ENCODE results near the gene BRIX1.
A peak's percentile ranks its signal among the peaks of the same experiment; 100 is the strongest.

Gene BRIX1

GRCh38 chr5:34924462-34924765, 8.9 kb downstream of the BRIX1 start:
- no peaks in the 10 kb centered on the region for H4K20me1 ChIP-seq (ENCODE audit: insufficient read depth, low read length)
- peaks cover 26% of the 10 kb centered on the region for H3K79me2 ChIP-seq (ENCODE audit: low read length)
- TF ChIP-seq CTCF (IDR thresholded peaks at IDR 0.05; ENCODE audit: low read depth, low read length) = no peak
- no peak for TF ChIP-seq EZH2phosphoT487 (IDR thresholded peaks at IDR 0.05; ENCODE audit: low read depth)
- no peaks in the 10 kb centered on the region for H3K9me3 ChIP-seq (ENCODE audit: insufficient read depth, low read length)
- H3K36me3 ChIP-seq (replicated peaks; ENCODE audit: low read depth, low read length) = peaks cover 45% of the 10 kb centered on the region
- no peak overlapping the region for H2AFZ ChIP-seq (ENCODE audit: low read depth, low read length)
- no peak overlapping the region for H3K9ac ChIP-seq (ENCODE audit: low read length)
- H3K4me3 ChIP-seq (ENCODE audit: low read length) = no peak overlapping the region
- H3K4me2 ChIP-seq (ENCODE audit: low read length) = no peak overlapping the region
- H3K4me1 ChIP-seq (ENCODE audit: low read length) = peaks cover 8% of the 10 kb centered on the region
- H3K27me3 ChIP-seq (ENCODE audit: low read depth, low read length) = no peaks in the 10 kb centered on the region
- no peak overlapping the region for H3K27ac ChIP-seq (ENCODE audit: low read length)

GRCh38 chr5:34926318-34926888, 10.9 kb downstream of the BRIX1 start:
- Histone ChIP-seq H3K9ac (ENCODE audit: low read length) (no peak overlapping the region), H3K4me3 (ENCODE audit: low read length) (no peak overlapping the region), H3K27me3 (ENCODE audit: low read depth, low read length) (no peaks in the 10 kb centered on the region), H3K36me3 (replicated peaks; ENCODE audit: low read depth, low read length) (peaks cover 30% of the 10 kb centered on the region), H3K4me2 (ENCODE audit: low read length) (no peak overlapping the region), H3K79me2 (ENCODE audit: low read length) (peaks cover 27% of the 10 kb centered on the region), H3K9me3 (ENCODE audit: insufficient read depth, low read length) (no peaks in the 10 kb centered on the region), H2AFZ (ENCODE audit: low read depth, low read length) (no peak overlapping the region), H3K4me1 (ENCODE audit: low read length) (peaks cover 17% of the 10 kb centered on the region), H4K20me1 (ENCODE audit: insufficient read depth, low read length) (no peaks in the 10 kb centered on the region), H3K27ac (ENCODE audit: low read length) (0 out of 2 replicates have a peak overlapping the region, but pooled peaks have one; percentile 9)
- TF ChIP-seq EZH2phosphoT487 (IDR thresholded peaks at IDR 0.05; ENCODE audit: low read depth) = no peak
- TF ChIP-seq CTCF (IDR thresholded peaks at IDR 0.05; ENCODE audit: low read depth, low read length) = no peak

- TF ChIP-seq EZH2phosphoT487 (IDR thresholded peaks at IDR 0.05; ENCODE audit: low read depth) (no peak), CTCF (IDR thresholded peaks at IDR 0.05; ENCODE audit: low read depth, low read length) (no peak)
These were observed 12.3 kb downstream of the BRIX1 start for GRCh38 chr5:34927785-34928184.

DNA sequence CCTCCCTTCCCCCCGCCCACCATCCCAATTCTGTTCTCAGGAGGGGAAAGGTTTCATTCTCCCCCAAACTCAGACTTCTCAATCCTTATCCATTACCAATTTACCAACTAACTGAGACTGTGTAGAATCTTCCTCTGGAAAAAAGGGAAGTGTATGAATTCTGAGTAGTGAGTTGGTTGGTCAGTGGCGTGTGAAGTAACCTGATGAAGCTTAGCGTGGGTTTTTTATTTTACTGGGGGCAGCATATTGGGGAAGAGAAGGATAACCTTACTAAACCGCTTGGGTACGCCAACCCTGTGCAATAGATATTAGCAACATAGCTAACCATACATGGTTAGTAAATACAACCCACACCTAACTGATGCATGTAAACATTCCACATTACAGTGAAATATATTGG, 12.8 kb downstream of the BRIX1 start:
- Histone ChIP-seq H2AFZ (ENCODE audit: low read depth, low read length) (no peak overlapping the region), H3K79me2 (ENCODE audit: low read length) (peaks cover 39% of the 10 kb centered on the region), H3K4me1 (ENCODE audit: low read length) (peaks cover 19% of the 10 kb centered on the region), H3K27me3 (ENCODE audit: low read depth, low read length) (no peaks in the 10 kb centered on the region), H3K9me3 (ENCODE audit: insufficient read depth, low read length) (no peaks in the 10 kb centered on the region), H3K4me3 (ENCODE audit: low read length) (no peak overlapping the region), H3K9ac (ENCODE audit: low read length) (no peak overlapping the region), H3K36me3 (replicated peaks; ENCODE audit: low read depth, low read length) (peaks cover 23% of the 10 kb centered on the region), H3K27ac (ENCODE audit: low read length) (no peak overlapping the region), H4K20me1 (ENCODE audit: insufficient read depth, low read length) (no peaks in the 10 kb centered on the region), H3K4me2 (ENCODE audit: low read length) (no peak overlapping the region)
- no peak for TF ChIP-seq CTCF (IDR thresholded peaks at IDR 0.05; ENCODE audit: low read depth, low read length)

More at GRCh38 chr5:34927785-34928184, 12.3 kb downstream of the BRIX1 start:
- H3K4me2 ChIP-seq (ENCODE audit: low read length) = no peak overlapping the region
- peaks cover 36% of the 10 kb centered on the region for H3K79me2 ChIP-seq (ENCODE audit: low read length)
- no peaks in the 10 kb centered on the region for H3K9me3 ChIP-seq (ENCODE audit: insufficient read depth, low read length)
- no peaks in the 10 kb centered on the region for H3K27me3 ChIP-seq (ENCODE audit: low read depth, low read length)
- H2AFZ ChIP-seq (ENCODE audit: low read depth, low read length) = no peak overlapping the region
- no peaks in the 10 kb centered on the region for H4K20me1 ChIP-seq (ENCODE audit: insufficient read depth, low read length)
- peaks cover 26% of the 10 kb centered on the region for H3K36me3 ChIP-seq (replicated peaks; ENCODE audit: low read depth, low read length)
- H3K4me1 ChIP-seq (ENCODE audit: low read length) = peaks cover 19% of the 10 kb centered on the region
- H3K4me3 ChIP-seq (ENCODE audit: low read length) = no peak overlapping the region
- H3K27ac ChIP-seq (ENCODE audit: low read length) = no peak overlapping the region
- H3K9ac ChIP-seq (ENCODE audit: low read length) = no peak overlapping the region
